ENCODE data around the gene URM1.
"Not testable (repeated sequence)": the region's sequence is repeated elsewhere in the genome, so short reads cannot be mapped to it uniquely, and the experiment has no call there.

Gene URM1

DNA sequence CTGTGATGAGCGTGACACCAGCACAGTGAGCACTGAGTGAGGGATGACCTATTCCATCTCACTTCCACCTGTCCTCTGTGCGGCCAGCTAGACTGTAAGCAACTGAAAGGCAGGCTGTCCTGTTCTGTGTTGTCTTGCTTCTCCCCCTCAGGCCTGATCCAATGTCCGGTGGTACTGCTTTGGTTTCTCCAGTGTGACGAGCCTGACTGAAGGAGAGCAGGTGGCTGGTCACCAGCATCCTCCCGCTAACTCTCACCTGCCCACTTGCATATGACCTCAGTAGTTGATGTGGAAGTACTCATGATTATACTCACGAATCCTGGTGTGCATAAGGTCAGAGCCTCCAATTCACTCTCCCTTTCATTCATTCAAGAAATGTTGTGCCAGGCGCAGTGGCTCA is 33.2 kb upstream of the URM1 start:
- no peak for TF ChIP-seq GABPA (IDR thresholded peaks at IDR 0.05; ENCODE audit: low read depth)
- TF ChIP-seq, protein P1, sequence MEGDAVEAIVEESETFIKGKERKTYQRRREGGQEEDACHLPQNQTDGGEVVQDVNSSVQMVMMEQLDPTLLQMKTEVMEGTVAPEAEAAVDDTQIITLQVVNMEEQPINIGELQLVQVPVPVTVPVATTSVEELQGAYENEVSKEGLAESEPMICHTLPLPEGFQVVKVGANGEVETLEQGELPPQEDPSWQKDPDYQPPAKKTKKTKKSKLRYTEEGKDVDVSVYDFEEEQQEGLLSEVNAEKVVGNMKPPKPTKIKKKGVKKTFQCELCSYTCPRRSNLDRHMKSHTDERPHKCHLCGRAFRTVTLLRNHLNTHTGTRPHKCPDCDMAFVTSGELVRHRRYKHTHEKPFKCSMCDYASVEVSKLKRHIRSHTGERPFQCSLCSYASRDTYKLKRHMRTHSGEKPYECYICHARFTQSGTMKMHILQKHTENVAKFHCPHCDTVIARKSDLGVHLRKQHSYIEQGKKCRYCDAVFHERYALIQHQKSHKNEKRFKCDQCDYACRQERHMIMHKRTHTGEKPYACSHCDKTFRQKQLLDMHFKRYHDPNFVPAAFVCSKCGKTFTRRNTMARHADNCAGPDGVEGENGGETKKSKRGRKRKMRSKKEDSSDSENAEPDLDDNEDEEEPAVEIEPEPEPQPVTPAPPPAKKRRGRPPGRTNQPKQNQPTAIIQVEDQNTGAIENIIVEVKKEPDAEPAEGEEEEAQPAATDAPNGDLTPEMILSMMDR (IDR thresholded peaks at IDR 0.05; ENCODE audit: insufficient read depth, low read length), result no peak
- no peak for TF ChIP-seq SPI1 (IDR thresholded peaks at IDR 0.05; ENCODE audit: borderline replicate concordance, low read depth)
- no peak for TF ChIP-seq POLR2AphosphoS5 (IDR thresholded peaks at IDR 0.05; ENCODE audit: low read depth)
- TF ChIP-seq, protein P2, sequence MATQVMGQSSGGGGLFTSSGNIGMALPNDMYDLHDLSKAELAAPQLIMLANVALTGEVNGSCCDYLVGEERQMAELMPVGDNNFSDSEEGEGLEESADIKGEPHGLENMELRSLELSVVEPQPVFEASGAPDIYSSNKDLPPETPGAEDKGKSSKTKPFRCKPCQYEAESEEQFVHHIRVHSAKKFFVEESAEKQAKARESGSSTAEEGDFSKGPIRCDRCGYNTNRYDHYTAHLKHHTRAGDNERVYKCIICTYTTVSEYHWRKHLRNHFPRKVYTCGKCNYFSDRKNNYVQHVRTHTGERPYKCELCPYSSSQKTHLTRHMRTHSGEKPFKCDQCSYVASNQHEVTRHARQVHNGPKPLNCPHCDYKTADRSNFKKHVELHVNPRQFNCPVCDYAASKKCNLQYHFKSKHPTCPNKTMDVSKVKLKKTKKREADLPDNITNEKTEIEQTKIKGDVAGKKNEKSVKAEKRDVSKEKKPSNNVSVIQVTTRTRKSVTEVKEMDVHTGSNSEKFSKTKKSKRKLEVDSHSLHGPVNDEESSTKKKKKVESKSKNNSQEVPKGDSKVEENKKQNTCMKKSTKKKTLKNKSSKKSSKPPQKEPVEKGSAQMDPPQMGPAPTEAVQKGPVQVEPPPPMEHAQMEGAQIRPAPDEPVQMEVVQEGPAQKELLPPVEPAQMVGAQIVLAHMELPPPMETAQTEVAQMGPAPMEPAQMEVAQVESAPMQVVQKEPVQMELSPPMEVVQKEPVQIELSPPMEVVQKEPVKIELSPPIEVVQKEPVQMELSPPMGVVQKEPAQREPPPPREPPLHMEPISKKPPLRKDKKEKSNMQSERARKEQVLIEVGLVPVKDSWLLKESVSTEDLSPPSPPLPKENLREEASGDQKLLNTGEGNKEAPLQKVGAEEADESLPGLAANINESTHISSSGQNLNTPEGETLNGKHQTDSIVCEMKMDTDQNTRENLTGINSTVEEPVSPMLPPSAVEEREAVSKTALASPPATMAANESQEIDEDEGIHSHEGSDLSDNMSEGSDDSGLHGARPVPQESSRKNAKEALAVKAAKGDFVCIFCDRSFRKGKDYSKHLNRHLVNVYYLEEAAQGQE (IDR thresholded peaks at IDR 0.05; ENCODE audit: insufficient replicate concordance, low read depth), result no peak
- Histone ChIP-seq H3K27ac (replicated peaks) (no peak overlapping the region), H3K27me3 (ENCODE audit: insufficient read depth, poor library complexity, severe bottlenecking) (no peaks in the 10 kb centered on the region), H3K4me3 (replicated peaks; ENCODE audit: insufficient read depth, low read length) (no peak overlapping the region)
- no peak for DNase-seq (ENCODE audit: low read depth in 1 of 2, low spot score in 1 of 2)

DNA sequence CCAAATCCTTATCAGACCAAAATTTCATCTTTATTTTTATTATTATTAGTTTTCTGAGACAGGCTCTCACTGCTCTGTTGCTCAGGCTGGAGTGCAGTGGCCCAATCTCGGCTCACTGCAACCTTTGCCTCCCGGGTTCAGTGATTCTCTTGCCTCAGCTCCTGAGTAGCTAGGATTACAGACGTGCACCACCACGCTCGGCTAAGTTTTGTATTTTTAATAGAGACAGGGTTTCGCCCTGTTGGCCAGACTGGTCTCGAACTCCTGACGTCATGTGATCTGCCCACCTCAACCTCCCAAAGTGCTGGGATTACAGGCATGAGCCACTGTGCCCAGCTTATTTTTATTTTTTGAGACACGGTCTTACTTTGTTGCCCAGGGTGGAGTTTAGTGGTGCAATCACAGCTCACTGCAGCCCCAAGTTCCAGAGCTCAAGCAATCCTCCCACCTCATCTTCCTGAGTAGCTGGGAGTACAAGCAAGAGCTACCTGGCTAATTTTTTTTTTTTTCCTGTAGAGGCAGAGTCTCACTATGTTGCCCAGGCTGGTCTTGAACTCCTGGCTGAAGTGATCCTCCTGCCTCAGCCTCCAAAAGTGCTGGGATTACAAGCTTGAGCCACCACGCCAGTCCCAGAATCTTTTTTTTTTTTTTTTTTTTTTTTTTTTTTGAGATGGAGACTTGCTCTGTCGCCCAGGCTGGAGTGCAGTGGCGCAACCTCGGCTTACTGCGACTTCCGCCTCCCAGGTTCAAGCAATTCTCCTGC is 32.1 kb upstream of the URM1 start:
- DNase-seq (ENCODE audit: low read depth in 1 of 2, low spot score in 1 of 2), result peak in 1 of 2 experiments; percentile 69
- not testable (repeated sequence) for H3K27me3 ChIP-seq (ENCODE audit: insufficient read depth, poor library complexity, severe bottlenecking); H3K27ac ChIP-seq (replicated peaks); H3K4me3 ChIP-seq (replicated peaks; ENCODE audit: insufficient read depth, low read length)

DNA sequence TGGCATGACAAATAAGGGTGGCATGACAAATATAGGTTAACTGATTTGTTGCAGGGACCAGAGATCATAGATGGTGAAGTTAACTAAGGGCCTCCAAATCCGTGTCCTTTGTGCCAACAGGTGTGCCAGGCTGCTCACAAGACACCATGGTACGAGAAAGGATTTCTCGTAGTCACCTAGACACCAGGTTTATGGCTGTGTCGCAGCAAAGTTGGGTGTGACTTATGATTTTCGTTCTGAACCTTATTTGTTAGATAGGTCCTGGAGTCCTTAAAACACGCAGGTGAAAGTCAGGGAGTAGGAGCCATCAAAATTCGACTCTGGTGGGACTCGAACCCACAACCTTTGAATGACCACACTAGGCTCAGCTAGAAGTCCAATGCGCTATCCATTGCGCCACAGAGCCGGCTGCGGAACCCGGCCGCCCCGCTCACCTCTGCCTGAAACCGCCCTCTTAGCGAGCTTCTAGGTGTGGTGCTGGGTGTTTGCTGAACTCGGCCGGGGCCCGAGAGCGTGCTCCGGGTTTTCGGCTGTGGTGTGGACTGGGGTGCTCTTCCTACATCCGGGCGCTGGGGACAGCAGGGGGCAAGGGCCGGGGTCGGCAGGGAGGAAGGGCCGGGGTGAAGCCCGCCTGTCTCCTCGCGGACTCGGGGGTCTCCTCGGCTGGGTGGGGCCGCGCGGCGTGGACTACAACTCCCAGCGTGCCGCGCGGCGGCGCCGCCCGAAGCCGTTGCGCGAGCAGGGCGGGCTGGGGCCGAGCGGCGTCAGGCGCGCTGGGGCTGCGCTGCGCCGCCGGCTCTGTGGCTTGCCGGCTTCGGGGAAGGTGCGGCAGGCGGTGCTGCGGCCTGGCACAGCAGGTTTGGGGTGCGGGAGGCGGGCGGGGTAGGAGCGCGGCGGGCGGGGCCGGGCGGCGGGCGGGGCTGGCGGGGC is 31.1 kb upstream of the URM1 start, which contains the start of gene SLC27A4:
SLC27A4 (plus strand) TSS at position 767 of the 930 bp plus-strand sequence. CDS start 2,606 bp downstream, outside the sequence.
- H3K27ac ChIP-seq (replicated peaks), result peak within 1 kb of the TSS; percentile 79
- H3K4me3 ChIP-seq (replicated peaks; ENCODE audit: insufficient read depth, low read length), result peak within 1 kb of the TSS; percentile 73
- no peaks in the 10 kb centered on the region for H3K27me3 ChIP-seq (ENCODE audit: insufficient read depth, poor library complexity, severe bottlenecking)
- DNase-seq (ENCODE audit: low read depth in 1 of 2, low spot score in 1 of 2), result peak; percentile 72 to 79
- TF ChIP-seq POLR2AphosphoS5 (IDR thresholded peaks at IDR 0.05; ENCODE audit: low read depth) (no peak), SPI1 (IDR thresholded peaks at IDR 0.05; ENCODE audit: borderline replicate concordance, low read depth) (no peak), GABPA (IDR thresholded peaks at IDR 0.05; ENCODE audit: low read depth) (no peak)
- TF ChIP-seq, protein P1 (IDR thresholded peaks at IDR 0.05; ENCODE audit: insufficient read depth, low read length), result no peak
- TF ChIP-seq, protein P2 (IDR thresholded peaks at IDR 0.05; ENCODE audit: insufficient replicate concordance, low read depth), result no peak

Measured in HL-60 (cell line).